IPS DF 6.9 (cell line): ENCODE data around the gene XRCC6.
"Not testable (repeated sequence)": the region's sequence is repeated elsewhere in the genome, so short reads cannot be mapped to it uniquely, and the experiment has no call there.

Experiments used
- DNase-seq: peaks from one replicate; pipeline ENCODE4 v3.0.0-alpha.2; 2013; ENCODE audit warnings: low read depth, low spot score
- H3K27ac ChIP-seq: one replicate; pipeline ENCODE4 v1.5.1; 2013; ENCODE audit warnings: low read length, control low read depth
- H3K27me3 ChIP-seq: 2 replicates; pipeline ENCODE4 v1.6.1; 2013; ENCODE audit warnings: mild to moderate bottlenecking, low read length; ENCODE audit not compliant: control insufficient read depth, insufficient read depth
- H3K36me3 ChIP-seq: 2 replicates; pipeline ENCODE4 v1.6.1; 2013; ENCODE audit warnings: low read length; ENCODE audit not compliant: control insufficient read depth, insufficient read depth
- H3K4me1 ChIP-seq: 2 replicates; pipeline ENCODE4 v1.6.1; 2013; ENCODE audit warnings: low read length; ENCODE audit not compliant: control insufficient read depth, insufficient read depth
- H3K4me3 ChIP-seq: 2 replicates; pipeline ENCODE4 v1.5.1; 2013; ENCODE audit warnings: mild to moderate bottlenecking, low read length
- H3K9me3 ChIP-seq: 2 replicates; pipeline ENCODE4 v1.6.1; 2013; ENCODE audit warnings: low read length, inconsistent platforms; ENCODE audit not compliant: control insufficient read depth, insufficient read depth
- WGBS: extraction: QIAGEN DNeasy Blood & Tissue Kit; methylation state at CpG from one replicate; pipeline ENCODE4 v1.1.7; 2013; ENCODE audit warnings: mixed read lengths, missing lambda C conversion rate; ENCODE audit not compliant: insufficient read length, insufficient coverage; 5-methylcytosine and 5-hydroxymethylcytosine counted together

Gene XRCC6

GRCh38 chr22:41621099-41621910, at the start of gene XRCC6:
Gene XRCC6 (plus strand): TSS chr22:41621295. CDS start chr22:41622005, 710 bp downstream.
- WGBS: no CpG with 5 or more reads among the region's 70 CpGs
- no peaks in the 10 kb centered on the region for H3K9me3 ChIP-seq
- H3K4me1 ChIP-seq: peaks cover 2% of the 10 kb centered on the region; the same call in 1 of the 2 replicates
- H3K4me3 ChIP-seq: peak within 1 kb of the TSS; percentile 93
- H3K27me3 ChIP-seq: no peaks in the 10 kb centered on the region
- peak; percentile 99 for DNase-seq
- peaks cover 13% of the 10 kb centered on the region for H3K36me3 ChIP-seq
- H3K27ac ChIP-seq: no peak within 1 kb of the TSS

- no CpG with 5 or more reads among the region's 14 CpGs for WGBS
- Histone ChIP-seq H3K27ac (no peak overlapping the region), H3K27me3 (no peaks in the 10 kb centered on the region), H3K4me3 (no peak overlapping the region), H3K9me3 (no peaks in the 10 kb centered on the region), H3K4me1 (no peaks in the 10 kb centered on the region; the same call in 1 of the 2 replicates), H3K36me3 (no peaks in the 10 kb centered on the region; the same call in 1 of the 2 replicates)
- no peak for DNase-seq
Observed at GRCh38 chr22:41571786-41572185, 49.3 kb upstream of the XRCC6 start.

GRCh38 chr22:41572305-41572704, 48.8 kb upstream of the XRCC6 start:
- not testable (repeated sequence) for H3K4me3 ChIP-seq, H3K27me3 ChIP-seq, DNase-seq, H3K27ac ChIP-seq, H3K4me1 ChIP-seq, H3K9me3 ChIP-seq, H3K36me3 ChIP-seq
- no CpG with 5 or more reads among the region's 3 CpGs for WGBS

DNA sequence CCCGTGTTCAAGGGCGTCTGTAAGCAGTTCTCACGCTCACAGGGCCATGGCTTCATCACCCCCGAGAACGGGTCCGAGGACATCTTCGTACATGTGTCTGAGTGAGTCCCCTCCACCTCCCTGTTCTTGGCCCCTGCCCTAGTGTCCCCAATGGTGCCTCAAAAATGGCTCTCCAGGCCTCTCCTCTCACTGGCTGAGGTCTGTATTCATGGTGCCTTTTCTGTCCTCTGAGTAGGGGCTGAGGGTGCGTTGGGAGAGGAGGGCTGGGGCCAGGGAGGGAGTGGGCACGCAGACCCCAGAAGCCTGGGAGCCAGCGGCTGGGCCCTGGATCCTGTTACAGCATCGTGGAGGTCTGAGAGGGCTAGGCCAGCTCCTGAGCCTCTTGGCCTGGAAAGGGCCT, 47.4 kb upstream of the XRCC6 start:
- H3K36me3 ChIP-seq: no peaks in the 10 kb centered on the region; the same call in 1 of the 2 replicates
- no CpG with 5 or more reads among the region's 11 CpGs for WGBS

GRCh38 chr22:41574847-41575381, 46.2 kb upstream of the XRCC6 start:
- DNase-seq: no peak
- no peak overlapping the region for H3K4me3 ChIP-seq
- H3K9me3 ChIP-seq: no peaks in the 10 kb centered on the region
- H3K4me1 ChIP-seq: no peaks in the 10 kb centered on the region
- H3K27ac ChIP-seq: no peak overlapping the region
- H3K27me3 ChIP-seq: no peaks in the 10 kb centered on the region
- WGBS: no CpG with 5 or more reads among the region's 26 CpGs
- H3K36me3 ChIP-seq: no peaks in the 10 kb centered on the region; the same call in 1 of the 2 replicates

More for the DNA sequence above, 47.4 kb upstream of the XRCC6 start:
- DNase-seq: no peak
- H3K27me3 ChIP-seq: no peaks in the 10 kb centered on the region
- no peak overlapping the region for H3K4me3 ChIP-seq
- no peak overlapping the region for H3K27ac ChIP-seq
- H3K9me3 ChIP-seq: no peaks in the 10 kb centered on the region
- H3K4me1 ChIP-seq: no peaks in the 10 kb centered on the region; the same call in 1 of the 2 replicates

- H3K4me3 ChIP-seq: no peak overlapping the region
- no peaks in the 10 kb centered on the region; the same call in 1 of the 2 replicates for H3K36me3 ChIP-seq
- H3K9me3 ChIP-seq: no peaks in the 10 kb centered on the region
- no peak for DNase-seq
- H3K4me1 ChIP-seq: no peaks in the 10 kb centered on the region
- no peak overlapping the region for H3K27ac ChIP-seq
- no CpG with 5 or more reads among the region's 15 CpGs for WGBS
- H3K27me3 ChIP-seq: no peaks in the 10 kb centered on the region
Observed at GRCh38 chr22:41575533-41575932, 45.6 kb upstream of the XRCC6 start.

GRCh38 chr22:41576877-41577276, 44.2 kb upstream of the XRCC6 start:
- no CpG with 5 or more reads among the region's 9 CpGs for WGBS
- Histone ChIP-seq H3K27ac (no peak overlapping the region), H3K27me3 (no peaks in the 10 kb centered on the region), H3K36me3 (no peaks in the 10 kb centered on the region; the same call in 1 of the 2 replicates), H3K9me3 (no peaks in the 10 kb centered on the region), H3K4me3 (no peak overlapping the region), H3K4me1 (no peaks in the 10 kb centered on the region)
- peak; percentile 75 for DNase-seq

- no CpG with 5 or more reads among the region's 8 CpGs for WGBS
- Histone ChIP-seq H3K4me1 (no peaks in the 10 kb centered on the region), H3K27ac (no peak overlapping the region), H3K9me3 (no peaks in the 10 kb centered on the region), H3K27me3 (no peaks in the 10 kb centered on the region), H3K36me3 (no peaks in the 10 kb centered on the region; the same call in 1 of the 2 replicates), H3K4me3 (no peak overlapping the region)
- DNase-seq: no peak
Observed at GRCh38 chr22:41578114-41578513, 43.0 kb upstream of the XRCC6 start.

DNA sequence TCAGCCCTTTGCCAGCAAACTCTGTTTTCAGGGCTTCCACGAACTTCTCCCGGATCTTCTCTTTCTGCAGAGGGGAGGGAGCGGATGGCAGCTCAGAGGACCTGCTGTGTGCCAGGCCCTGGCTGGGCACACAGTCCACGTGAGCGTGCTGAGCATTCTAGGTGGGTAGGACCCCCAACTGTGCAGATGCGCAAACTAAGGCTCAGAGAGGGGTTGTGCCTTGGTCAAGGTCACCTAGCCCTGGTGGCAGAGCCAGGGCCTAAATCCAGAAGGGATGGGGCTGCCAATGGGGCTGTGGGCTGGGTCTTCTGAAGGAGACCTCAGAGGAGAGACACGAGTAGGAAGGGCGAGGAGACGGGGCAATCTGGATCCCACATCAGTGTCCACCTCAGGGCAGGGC, 42.3 kb upstream of the XRCC6 start:
- no peak for DNase-seq
- no CpG with 5 or more reads among the region's 9 CpGs for WGBS
- no peaks in the 10 kb centered on the region for H3K4me1 ChIP-seq
- no peak overlapping the region for H3K27ac ChIP-seq
- no peaks in the 10 kb centered on the region; the same call in 1 of the 2 replicates for H3K36me3 ChIP-seq
- H3K27me3 ChIP-seq: no peaks in the 10 kb centered on the region
- no peaks in the 10 kb centered on the region for H3K9me3 ChIP-seq
- H3K4me3 ChIP-seq: no peak overlapping the region

- Histone ChIP-seq H3K27me3 (no peaks in the 10 kb centered on the region), H3K4me1 (no peaks in the 10 kb centered on the region), H3K9me3 (no peaks in the 10 kb centered on the region), H3K27ac (no peak overlapping the region), H3K36me3 (no peaks in the 10 kb centered on the region; the same call in 1 of the 2 replicates), H3K4me3 (no peak overlapping the region)
- no peak for DNase-seq
- no CpG with 5 or more reads among the region's 12 CpGs for WGBS
Observed at GRCh38 chr22:41579297-41579996, 41.6 kb upstream of the XRCC6 start.
